Activated CD8-positive, alpha-beta memory T cell treated with anti-CD3 and anti-CD28 coated beads, Interleukin-2, amount 50 U/mL, for 4 hours (primary cell): ENCODE data around the gene CTSE.
"Not testable (repeated sequence)": the region's sequence is repeated elsewhere in the genome, so short reads cannot be mapped to it uniquely, and the experiment has no call there.

ENCODE experiments used
- DNase-seq: peaks from one replicate; pipeline ENCODE4 v3.0.0-alpha.2; 2020

CTSE gene

DNA sequence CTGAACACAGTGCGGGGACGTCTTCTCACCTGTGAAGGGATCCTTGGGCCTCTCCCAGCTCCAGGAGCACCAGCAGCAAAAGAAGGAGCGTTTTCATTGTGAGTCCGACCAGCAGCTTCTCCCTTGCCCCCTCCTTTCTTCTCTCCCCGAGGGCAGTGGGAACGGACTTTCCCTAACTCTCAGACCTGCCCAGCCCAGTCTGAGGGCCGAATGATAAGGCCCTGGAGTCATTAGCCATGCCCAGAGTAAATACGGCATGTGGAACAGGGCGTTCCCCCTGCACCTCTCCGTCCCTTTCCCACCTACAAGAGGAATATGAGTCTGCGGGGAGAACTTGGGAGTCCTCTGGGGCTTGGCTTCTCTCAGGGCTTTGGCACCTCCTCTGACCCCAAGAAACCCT is at the start of gene CTSE:
TSS of gene CTSE (minus strand) at position 201 of the 400 bp plus-strand sequence. CDS start at position 97, 104 bp downstream.
- no peak for DNase-seq

DNA sequence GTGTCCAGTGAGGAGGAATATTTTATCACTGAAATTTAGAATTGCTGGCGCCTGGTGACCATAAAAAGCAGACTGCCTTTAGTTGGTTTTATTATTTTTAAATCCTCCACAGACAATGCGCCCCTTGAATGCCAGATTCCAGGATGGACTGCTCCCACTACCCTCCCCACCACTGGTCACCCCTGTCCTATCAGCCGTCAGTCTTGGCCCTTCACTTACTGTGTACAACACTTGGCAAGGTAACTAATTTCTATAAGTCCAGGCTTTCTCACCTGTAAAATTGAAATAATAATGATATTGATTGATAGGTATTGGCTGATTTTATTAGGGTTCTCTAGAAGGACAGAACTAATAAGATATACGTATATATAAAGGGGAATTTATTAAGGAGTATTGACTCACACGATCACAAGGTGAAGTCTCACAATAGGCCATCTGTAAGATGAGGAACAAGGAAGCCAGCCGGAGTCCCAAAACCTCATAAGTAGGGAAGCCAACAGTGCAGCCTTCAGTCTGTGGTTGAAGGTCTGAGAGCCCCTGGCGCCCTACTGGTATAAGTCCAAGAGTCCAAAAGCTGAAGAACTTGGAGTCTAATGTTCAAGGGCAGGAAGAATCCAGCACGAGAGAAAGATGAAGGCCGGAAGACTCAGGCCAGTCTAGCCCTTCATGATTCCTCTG is 47.1 kb upstream of the CTSE start:
- DNase-seq, result no peak

DNA sequence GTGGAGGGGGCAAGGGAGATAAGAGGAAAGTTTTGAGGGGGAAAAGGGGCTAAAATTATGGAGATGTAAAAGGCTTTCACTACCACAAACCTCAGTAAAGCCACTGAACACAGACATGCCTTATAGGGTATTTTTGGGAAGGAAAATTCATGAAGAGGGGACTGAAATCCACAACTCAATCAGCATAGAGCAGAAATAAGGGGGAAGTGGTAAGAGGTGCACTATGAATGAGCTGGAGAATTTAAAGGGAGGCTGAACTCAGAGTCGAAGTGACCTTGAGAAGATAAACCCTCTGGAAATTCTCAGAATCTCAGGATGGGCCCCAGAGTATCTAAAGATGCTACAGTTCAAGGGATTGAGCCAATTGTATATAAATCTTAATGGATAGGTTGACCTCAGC is 44.6 kb upstream of the CTSE start:
- DNase-seq, result no peak

DNA sequence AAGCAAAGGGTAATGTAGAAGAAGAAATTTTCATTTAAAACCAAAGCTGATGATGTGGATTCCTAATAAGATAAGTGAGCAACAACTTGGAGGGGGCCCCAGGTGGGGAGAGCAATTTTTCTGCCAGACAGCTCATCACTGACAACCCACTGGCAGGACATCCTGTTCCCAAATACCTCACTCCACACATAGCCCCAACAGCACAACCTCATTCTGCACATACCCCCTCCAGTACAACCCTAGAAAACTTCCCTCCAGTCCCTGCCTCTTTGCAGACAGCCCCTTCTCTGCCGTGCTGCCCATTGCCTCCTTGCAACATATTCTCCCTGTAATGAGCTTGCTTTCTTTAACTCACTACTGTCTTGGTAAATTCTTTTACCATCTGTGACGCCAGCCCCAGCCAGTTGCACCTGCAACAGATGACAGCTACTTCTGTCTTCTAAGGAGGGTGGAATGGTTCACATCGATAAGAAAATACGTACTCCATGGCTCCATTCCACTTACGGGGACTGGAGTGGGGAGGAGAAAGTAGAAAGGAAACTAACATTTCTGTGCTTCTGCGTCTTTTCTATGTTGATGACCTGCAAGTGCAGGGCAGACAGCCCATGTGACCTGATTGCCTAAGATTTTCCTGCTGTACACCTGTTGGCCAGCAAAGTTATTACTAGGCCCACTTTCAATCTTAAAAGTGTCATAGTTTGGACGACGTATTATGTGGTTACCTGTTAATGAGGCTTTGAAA is 44.0 kb upstream of the CTSE start:
- no peak for DNase-seq

DNA sequence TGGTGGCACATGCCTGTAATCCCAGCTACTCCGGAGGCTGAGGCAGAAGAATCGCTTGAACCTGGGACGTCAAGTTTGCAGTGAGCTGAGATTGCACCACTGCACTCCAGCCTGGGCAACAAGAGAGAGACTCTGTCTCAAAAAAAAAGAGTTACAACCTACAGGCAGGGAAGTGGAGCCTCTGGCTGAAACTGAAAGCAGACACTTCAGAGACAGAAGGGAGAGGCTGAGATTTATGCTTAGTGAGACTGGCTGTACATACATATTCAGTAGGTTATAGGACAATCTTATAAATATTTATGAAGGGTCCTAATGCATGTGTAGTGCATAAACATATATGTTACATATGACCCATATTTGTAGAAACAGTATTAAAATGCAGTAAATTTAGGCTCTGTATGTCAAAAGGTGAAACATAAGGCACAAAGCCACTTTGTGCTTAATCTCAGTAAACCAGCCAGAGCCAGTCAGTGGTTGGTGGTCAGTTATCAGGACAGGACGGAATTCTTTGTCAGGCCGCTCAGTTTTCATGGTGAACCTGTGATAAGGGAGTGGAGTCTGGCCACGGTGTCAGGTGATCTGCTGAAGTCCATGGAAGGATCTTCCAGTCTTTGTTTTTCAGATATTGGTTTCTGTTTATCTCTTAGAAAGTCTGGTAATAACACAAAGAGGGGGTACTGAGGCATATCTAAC is 42.9 kb upstream of the CTSE start:
- no peak for DNase-seq

DNA sequence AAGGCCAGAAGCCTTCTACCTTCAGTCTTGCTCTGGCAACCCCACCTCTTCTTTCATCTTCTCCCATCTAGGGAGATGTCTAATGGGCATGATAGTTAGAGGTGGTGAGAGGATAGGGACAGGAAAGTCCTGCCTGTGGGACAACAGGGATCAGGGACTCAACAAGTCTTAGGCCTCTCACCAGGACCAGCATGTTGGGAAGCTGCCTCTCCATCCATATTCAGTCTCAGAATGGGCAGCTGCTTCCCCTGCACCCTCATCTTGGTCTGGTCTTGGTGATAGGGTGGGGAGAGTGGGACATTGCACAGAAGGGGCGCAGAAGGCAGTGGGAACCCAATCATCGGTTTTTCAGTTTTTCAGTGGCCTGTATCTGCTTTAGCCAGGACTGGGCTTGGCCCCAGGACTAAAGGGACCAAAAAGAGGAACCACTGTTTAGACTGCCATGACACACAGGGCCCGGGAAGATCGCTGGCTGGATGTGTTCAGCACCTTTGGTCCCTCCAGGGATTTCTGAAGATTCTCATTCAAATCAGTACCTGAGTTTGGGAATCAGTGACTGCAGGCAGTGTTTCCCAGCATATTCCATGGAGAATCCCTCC is 42.0 kb upstream of the CTSE start:
- DNase-seq, result no peak

DNA sequence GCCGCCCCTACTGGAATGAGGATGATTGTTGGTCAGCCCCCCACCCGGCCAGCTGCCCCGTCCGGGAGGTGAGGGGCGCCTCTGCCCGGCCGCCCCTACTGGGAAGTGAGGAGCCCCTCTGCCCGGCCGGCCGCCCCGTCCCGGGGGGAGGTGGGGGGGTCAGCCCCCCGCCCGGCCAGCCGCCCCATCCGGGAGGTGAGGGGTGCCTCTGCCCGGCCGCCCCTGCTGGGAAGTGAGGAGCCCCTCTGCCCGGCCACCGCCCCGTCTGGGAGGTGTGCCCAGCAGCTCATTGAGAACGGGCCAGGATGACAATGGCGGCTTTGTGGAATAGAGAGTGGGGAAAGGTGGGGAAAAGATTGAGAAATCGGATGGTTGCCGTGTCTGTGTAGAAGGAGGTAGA is 40.8 kb upstream of the CTSE start:
- DNase-seq, result not testable (repeated sequence)

DNA sequence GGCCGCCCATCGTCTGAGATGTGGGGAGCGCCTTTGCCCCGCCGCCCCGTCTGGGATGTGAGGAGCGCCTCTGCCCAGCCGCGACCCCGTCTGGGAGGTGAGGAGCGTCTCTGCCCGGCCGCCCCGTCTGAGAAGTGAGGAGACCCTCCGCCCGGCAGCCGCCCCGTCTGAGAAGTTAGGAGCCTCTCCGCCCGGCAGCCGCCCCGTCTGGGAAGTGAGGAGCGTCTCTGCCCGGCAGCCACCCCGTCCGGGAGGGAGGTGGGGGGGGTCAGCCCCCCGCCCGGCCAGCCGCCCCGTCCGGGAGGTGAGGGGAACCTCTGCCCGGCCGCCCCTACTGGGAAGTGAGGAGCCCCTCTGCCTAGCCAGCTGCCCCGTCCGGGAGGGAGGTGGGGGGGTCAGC is 40.3 kb upstream of the CTSE start:
- not testable (repeated sequence) for DNase-seq

DNA sequence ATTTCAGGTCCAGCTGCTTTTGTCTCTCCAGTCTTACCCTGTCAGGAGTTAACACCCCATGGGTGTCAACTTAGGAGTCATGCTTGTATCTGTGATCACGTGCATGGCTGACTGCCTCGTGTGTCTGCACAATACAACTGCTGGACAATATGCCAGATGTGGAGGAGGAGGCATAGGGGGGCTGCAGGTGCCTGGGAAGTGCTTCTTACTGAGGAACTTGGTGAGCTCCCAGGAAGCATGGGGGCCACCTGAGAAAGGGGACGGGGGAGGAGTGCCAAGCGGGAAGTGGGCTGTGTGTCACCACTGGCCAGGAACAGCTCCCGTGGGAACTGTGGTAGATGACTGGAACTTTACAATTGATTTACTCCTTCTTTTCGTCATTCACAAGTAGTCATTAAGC is 38.8 kb upstream of the CTSE start:
- no peak for DNase-seq

DNA sequence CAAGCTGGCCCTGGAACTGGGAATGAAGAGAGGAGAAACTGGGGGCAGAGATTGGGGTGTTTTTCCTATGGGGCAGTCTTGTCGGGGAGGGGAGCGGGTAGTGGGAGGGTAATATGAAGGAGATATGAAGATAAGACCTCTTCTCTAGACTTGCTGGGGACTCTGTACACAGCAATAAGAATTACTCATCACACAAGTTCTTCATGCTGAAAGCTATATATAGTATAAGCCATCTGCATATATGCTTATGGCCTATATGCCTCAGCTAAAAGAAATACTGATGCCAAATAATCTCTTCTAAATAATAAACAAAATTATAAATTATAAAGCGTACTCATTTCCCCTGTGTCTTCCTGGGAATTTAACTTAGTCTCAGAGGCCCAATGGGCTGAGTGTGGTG is 37.1 kb upstream of the CTSE start:
- no peak for DNase-seq

DNA sequence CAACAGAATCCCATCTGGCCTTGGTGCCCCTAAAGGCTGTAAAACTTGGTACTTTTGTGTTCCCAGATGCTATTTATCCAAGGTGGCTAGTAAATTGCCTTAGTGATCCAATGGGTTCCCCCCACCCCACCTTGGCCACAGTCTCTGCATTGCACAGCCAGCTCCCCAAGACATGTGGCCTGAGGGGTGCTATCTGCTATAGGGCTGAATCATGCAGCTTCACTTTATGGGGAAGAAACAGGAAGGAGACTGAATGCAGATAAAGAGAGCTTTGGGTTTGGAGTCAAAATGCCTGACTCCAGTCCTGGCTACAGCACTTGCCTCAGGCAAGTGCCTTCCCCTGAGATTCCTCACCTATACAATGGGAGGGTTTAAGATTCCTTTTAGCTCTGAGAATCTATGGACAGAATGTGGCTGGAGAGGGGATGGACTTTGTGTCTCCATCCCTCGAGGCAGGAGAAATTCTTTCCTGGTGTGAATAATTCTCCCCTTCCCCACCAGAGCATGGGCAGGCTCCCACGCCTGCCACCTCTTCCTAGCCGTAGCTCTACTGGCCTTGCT is 35.7 kb upstream of the CTSE start:
- DNase-seq, result no peak

DNA sequence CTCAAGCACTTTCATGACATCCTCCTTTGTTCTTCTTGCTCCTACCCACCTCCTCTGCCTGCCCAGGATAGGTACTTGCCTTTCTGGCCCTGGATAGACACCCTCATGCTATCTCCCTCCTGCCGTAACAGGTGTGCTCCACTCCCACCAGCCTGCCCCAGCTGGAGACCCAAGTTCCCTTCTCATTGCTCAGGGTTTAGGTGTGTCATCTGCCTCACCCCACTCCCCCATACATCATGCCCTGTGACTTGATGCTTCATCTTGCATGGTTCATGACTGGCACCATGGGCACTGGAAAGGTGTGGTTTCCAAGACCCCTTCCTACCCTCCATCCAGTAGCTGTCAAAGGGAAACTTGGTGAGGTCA is 35.2 kb upstream of the CTSE start:
- DNase-seq, result no peak

DNA sequence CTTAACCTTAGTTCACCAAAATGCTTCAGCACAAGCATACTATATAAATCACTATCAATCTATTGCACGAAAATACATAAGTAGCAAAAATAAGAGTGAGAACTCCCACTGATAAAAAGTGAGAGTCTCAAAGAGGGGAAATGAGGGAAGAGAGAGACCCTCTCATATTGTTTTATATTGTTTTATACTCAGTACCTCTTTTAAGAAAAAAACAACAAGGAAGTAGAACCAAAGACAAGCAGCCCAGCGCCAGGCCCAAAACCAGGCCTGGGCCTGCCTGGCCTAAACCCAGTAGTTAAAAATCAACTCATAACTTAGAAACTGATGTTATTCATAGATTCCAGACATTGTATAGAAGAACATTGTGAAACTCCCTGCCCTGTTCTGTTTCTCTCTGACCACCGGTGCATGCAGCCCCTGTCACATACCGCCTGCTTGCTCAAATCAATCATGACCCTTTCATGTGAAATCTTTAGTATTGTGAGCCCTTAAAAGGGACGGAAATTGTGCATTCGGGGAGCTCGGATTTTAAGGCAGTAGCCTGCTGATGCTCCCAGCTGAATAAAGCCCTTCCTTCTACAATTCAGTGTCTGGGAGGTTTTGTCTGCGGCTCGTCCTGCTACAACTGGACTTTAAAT is 34.7 kb upstream of the CTSE start:
- not testable (repeated sequence) for DNase-seq

DNA sequence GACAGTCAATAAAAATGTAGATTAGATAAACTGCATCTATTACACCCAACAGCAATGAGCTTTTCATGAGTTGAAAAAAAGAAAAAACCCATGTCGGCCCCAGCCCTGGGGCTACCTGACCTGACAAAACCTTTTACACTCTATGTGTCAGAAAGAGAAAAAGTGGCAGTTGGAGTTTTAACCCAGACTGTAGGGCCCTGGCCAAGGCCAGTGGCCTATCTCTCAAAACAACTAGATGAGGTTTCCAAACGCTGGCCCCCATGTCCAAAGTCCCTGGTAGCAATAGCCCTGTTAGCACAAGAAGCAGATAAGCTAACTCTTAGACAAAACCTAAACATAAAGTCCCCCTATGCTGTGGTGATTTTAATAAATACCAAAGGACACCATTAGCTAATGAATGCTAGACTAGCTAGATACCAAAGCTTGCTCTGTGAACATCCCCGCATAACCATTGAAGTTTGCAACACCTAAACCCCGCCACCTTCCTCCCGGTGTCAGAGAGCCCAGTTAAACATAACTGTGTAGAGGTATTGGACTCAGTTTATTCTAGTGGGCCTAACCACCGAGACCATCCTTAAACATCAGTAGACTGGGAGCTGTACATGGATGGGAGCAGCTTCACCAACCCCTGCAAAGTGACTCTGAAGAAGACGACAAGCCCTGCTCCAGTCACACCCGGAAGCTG is 32.1 kb upstream of the CTSE start:
- not testable (repeated sequence) for DNase-seq

DNA sequence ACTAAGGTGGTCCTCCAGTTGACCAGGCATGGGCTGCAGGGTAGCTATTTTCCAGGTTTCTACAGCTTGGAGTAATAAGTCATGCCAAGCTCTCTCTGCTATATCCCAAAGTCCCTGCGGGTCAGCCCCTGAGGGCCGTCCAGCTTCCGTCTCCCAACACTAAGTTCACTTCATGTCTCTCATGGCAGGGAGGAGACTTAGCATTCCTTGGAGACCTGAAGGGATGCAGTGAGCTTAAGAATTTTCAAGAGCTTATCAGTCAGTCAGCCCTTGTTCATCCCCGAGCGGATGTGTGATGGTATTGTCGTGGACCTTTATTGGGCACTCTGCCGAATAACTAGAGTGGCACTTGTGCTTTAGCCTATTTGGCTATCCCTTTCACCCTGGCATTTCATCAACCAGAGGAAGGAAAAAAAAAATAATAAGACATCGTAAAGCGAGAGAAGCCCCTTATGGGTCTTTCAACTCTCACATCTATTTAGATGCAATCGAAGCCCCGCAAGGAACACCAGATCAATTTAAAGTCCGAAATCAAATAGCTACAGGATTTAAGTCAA is 31.5 kb upstream of the CTSE start:
- DNase-seq, result not testable (repeated sequence)

DNA sequence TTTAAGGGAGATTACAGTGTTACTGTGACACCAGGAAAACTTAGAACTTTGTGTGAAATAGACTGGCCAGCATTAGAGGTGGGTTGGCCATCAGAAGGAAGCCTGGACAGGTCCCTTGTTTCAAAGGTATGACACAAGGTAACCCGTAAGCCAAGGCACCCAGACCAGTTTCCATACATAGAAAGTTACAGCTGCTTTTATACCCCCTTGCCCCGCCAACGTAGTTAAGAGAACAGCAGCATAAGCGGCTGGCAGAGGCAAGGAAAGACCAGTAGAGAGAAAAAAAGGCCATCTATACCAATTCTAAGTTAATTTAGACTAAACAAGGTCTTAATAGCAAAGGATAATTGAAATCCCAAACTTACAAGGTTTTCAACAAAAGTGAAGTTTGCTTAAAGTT is 29.9 kb upstream of the CTSE start:
- DNase-seq, result not testable (repeated sequence)

DNA sequence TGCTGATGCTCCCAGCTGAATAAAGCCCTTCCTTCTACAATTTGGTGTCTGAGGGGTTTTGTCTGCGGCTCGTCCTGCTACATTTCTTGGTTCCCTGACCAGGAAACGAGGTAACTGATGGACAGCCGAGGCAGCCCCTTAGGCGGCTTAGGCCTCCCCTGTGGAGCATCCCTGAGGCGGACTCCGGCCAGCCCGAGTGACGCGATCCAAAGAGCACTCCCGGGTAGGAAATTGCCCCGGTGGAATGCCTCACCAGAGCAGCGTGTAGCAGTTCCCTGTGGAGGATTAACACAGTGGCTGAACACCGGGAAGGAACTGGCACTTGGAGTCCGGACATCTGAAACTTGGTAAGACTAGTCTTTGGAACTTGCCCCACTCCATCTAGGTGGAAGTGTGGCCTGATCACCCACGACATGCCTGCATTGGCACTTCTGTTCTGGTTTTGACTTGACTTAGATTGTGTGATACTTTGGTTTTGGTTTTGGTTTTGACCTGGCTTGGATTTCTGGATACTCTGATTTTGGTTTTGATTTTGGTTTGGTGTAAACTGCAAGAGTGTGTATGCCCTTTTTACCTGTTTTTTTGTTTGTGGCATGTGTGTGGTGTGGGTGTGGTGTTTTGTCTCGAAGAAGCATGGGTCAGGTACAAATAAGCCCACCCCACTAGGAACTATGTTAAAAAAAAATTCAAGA is 29.4 kb upstream of the CTSE start, which contains the start of gene RHEX:
TSS of gene RHEX (plus strand) at position 255 of the 692 bp plus-strand sequence. CDS start 44,656 bp downstream, outside the sequence.
- not testable (repeated sequence) for DNase-seq

DNA sequence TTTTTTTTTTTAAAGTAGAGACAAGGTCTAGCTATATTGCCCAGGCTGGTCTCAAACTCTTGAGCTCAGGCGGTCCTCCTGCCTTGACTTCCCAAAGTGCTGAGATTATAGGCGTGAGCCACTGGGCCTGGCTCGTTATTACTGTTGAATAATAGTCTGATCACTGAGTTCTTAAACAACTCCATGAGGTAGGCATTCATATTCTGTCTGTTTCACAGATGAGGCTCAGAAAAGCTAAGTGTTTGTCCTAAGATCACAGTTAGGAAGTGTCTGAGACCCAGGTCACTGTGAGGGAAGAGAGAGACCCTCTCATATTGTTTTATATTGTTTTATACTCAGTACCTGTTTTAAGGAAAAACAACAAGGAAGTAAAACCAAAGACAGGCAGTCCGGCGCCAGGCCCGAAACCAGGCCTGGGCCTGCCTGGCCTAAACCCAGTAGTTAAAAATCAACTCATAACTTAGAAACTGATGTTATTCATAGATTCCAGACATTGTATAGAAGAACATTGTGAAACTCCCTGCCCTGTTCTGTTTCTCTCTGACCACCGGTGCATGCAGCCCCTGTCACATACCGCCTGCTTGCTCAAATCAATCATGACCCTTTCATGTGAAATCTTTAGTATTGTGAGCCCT is 28.7 kb upstream of the CTSE start:
- not testable (repeated sequence) for DNase-seq

DNA sequence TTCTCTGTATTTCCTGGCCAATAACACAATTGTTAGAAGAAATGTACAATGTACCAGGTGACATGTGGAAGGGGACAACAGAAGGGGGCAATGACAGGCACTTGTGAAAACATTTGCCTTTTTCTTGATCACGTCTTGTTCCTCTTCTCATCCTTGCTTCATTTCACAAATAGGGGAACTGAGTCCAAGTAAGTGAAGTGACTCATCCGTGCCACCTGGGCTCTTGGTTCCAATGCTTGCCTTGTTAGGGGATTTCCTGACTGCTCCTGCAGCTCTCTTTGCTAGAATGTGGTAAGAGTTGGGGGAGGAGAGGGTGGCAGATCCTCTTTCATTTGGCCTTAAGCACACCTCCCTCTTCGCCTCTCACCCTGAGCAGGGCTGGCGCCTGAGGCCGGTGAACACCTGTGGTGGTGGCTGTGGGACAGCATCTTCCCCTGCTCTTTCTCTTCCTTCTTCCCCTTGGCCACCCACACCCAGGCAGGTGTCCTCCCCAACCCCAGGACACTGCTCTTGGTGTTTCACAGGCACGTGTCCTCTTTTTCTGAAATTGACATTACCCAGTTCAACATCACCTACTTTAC is 27.1 kb upstream of the CTSE start:
- peak; percentile 24 for DNase-seq
